Retinal pigment epithelial cell (primary cell): Measurements from ENCODE around the gene ANGPTL2.

Source experiments
- DNase-seq: peaks from one replicate; pipeline ENCODE4 v3.0.0-alpha.2; 2010; ENCODE audit warnings: low read depth
- H3K4me3 ChIP-seq: 2 replicates; pipeline ENCODE4 v1.5.1; 2011; ENCODE audit warnings: mild to moderate bottlenecking, low read length, control low read depth, moderate library complexity
- CTCF ChIP-seq: conservative IDR thresholded peaks from 2 replicates; pipeline ENCODE4 v1.5.1; 2011; ENCODE audit warnings: low read depth, low read length, control low read depth, inconsistent platforms

ANGPTL2 gene

GRCh38 chr9:127086771-127087170, 35.7 kb downstream of the ANGPTL2 start:
- no peak for TF ChIP-seq CTCF
- no peak for DNase-seq
- H3K4me3 ChIP-seq = no peak overlapping the region

GRCh38 chr9:127085186-127085585, 37.2 kb downstream of the ANGPTL2 start:
- no peak overlapping the region for H3K4me3 ChIP-seq
- no peak for TF ChIP-seq CTCF
- DNase-seq = no peak

GRCh38 chr9:127084076-127085039, 38.1 kb downstream of the ANGPTL2 start:
- no peak for DNase-seq
- no peak for TF ChIP-seq CTCF
- H3K4me3 ChIP-seq = no peak overlapping the region

- no peak overlapping the region for H3K4me3 ChIP-seq
- no peak for TF ChIP-seq CTCF
- no peak for DNase-seq
Measured at GRCh38 chr9:127083138-127083980, 39.1 kb downstream of the ANGPTL2 start.

- no peak for TF ChIP-seq CTCF
- H3K4me3 ChIP-seq = no peak overlapping the region
- DNase-seq = no peak
Measured at GRCh38 chr9:127081250-127082185, 40.9 kb downstream of the ANGPTL2 start.

GRCh38 chr9:127079446-127080140, 42.8 kb downstream of the ANGPTL2 start:
- no peak overlapping the region for H3K4me3 ChIP-seq
- no peak for TF ChIP-seq CTCF
- no peak for DNase-seq
